Measurements from ENCODE around the gene HTR4. TPM values are rescaled to one million over a fixed set of nuclear protein-coding genes. Genes with fewer than 3 reads are reported as not detected.

HTR4 gene
- total RNA-seq, 2 experiments from 2014 or later, result not detected

DNA sequence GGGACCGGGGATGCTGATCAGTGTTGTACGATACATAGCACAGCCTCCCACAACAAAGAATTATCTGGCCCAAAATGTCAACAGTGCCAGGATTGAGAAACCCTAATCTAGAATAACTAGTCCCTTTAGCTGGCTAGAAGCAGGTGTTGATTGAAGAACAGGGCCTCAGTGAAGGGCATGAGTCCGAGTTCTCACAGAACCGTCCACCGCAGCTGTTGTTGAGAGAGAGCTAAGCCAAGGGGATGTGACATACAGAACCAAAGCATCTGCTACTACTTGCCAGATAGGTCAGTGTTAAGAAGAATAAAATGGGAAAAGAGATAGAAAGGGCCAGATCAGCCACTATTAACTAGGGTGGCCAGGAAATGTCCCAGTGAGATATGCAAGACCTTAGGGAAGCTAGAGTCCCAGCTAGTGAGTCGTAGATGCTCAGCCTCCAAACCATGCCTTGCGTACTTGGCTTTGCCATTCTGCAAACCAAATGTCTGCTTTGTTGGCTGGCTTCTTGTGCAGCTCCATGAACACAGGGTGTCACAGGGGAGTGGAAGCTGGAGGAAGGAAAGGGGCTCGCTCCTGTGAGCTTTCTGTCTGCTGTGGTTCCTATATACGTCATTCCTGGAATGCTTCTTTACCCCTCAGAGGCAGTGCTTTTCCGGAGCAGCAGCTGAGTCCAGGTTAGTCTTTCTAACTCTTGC lies 201.7 kb downstream of the HTR4 start:
- no peak overlapping the region for H3K4me2 ChIP-seq (ENCODE audit: low read length)
- no peaks in the 10 kb centered on the region for H3K9me3 ChIP-seq (ENCODE audit: low read length)
- TF ChIP-seq, protein P1, sequence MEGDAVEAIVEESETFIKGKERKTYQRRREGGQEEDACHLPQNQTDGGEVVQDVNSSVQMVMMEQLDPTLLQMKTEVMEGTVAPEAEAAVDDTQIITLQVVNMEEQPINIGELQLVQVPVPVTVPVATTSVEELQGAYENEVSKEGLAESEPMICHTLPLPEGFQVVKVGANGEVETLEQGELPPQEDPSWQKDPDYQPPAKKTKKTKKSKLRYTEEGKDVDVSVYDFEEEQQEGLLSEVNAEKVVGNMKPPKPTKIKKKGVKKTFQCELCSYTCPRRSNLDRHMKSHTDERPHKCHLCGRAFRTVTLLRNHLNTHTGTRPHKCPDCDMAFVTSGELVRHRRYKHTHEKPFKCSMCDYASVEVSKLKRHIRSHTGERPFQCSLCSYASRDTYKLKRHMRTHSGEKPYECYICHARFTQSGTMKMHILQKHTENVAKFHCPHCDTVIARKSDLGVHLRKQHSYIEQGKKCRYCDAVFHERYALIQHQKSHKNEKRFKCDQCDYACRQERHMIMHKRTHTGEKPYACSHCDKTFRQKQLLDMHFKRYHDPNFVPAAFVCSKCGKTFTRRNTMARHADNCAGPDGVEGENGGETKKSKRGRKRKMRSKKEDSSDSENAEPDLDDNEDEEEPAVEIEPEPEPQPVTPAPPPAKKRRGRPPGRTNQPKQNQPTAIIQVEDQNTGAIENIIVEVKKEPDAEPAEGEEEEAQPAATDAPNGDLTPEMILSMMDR (conservative IDR thresholded peaks at IDR 0.05; ENCODE audit: low read length), result no peak
- no peak for TF ChIP-seq EZH2phosphoT487 (IDR thresholded peaks at IDR 0.05; ENCODE audit: borderline replicate concordance, low read depth, low read length)
- H3K27ac ChIP-seq (ENCODE audit: low read depth, low read length, poor library complexity, severe bottlenecking), result no peak overlapping the region
- intact Hi-C loops (cut with micrococcal nuclease; ENCODE audit: unreplicated experiment), result loop anchor here (10.0 kb wide), 2 partner anchors 158 to 582 kb away; no protein-coding TSS in a partner anchor
- no peaks in the 10 kb centered on the region for H3K4me1 ChIP-seq (ENCODE audit: insufficient read depth, low read length, poor library complexity, severe bottlenecking)
- ChIA-PET POLR2A (no interaction called here), CTCF (ENCODE audit: unreplicated experiment) (no interaction called here)
- no peaks in the 10 kb centered on the region for H3K79me2 ChIP-seq (ENCODE audit: insufficient read depth, low read depth, low read length)
- H2AFZ ChIP-seq (ENCODE audit: low read length), result no peak overlapping the region
- no peaks in the 10 kb centered on the region for H3K36me3 ChIP-seq (ENCODE audit: insufficient read depth, low read length)
- no peak for DNase-seq (ENCODE audit: low spot score)
- H4K20me1 ChIP-seq (ENCODE audit: insufficient read depth, low read length), result no peaks in the 10 kb centered on the region
- no TSS peak for BruUV-seq (replicated peaks)
- H3K4me3 ChIP-seq (ENCODE audit: low read depth, low read length, poor library complexity, severe bottlenecking), result no peak overlapping the region
- no peaks in the 10 kb centered on the region for H3K9me2 ChIP-seq (ENCODE audit: insufficient read depth, low read length)

DNA sequence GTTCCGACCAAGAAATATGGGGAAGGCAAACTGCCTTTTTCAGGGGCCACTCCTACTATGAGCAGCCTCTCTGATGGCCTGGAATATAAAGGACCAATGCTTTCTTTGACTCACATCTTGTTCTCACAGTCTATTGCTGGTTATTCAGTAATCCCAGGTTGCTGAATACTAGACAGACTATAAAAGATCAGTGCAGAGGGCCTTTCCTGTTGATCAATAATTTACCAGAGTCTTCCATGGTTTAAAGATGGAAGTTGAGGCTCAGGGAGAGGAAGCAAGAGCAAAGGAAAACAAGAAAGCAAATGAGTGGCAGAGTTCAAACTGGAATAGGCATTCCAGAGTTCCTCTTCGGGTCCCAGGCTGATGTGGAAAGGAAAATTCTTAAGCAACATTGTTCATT lies 207.7 kb downstream of the HTR4 start:
- no peak overlapping the region for H3K4me3 ChIP-seq (ENCODE audit: low read depth, low read length, poor library complexity, severe bottlenecking)
- H3K36me3 ChIP-seq (ENCODE audit: insufficient read depth, low read length), result peaks cover 21% of the 10 kb centered on the region; the same call in 1 of the 2 replicates
- H3K4me2 ChIP-seq (ENCODE audit: low read length), result no peak overlapping the region
- H2AFZ ChIP-seq (ENCODE audit: low read length), result no peak overlapping the region
- H3K79me2 ChIP-seq (ENCODE audit: insufficient read depth, low read depth, low read length), result no peaks in the 10 kb centered on the region
- no TSS peak for BruUV-seq (replicated peaks)
- no peak for DNase-seq (ENCODE audit: low spot score)
- H3K9me3 ChIP-seq (ENCODE audit: low read length), result no peaks in the 10 kb centered on the region
- CTCF ChIA-PET (ENCODE audit: unreplicated experiment), result no interaction called here
- intact Hi-C loops (cut with micrococcal nuclease; ENCODE audit: unreplicated experiment), result no loop called here
- no peaks in the 10 kb centered on the region for H3K4me1 ChIP-seq (ENCODE audit: insufficient read depth, low read length, poor library complexity, severe bottlenecking)
- no peaks in the 10 kb centered on the region for H3K9me2 ChIP-seq (ENCODE audit: insufficient read depth, low read length)
- no peak for TF ChIP-seq EZH2phosphoT487 (IDR thresholded peaks at IDR 0.05; ENCODE audit: borderline replicate concordance, low read depth, low read length)
- TF ChIP-seq, protein P1 (conservative IDR thresholded peaks at IDR 0.05; ENCODE audit: low read length), result no peak
- no peak overlapping the region for H3K27ac ChIP-seq (ENCODE audit: low read depth, low read length, poor library complexity, severe bottlenecking)
- POLR2A ChIA-PET, result no interaction called here
- 0 out of 2 replicates have a peak, but pooled peaks cover 4% of the 10 kb centered on the region for H4K20me1 ChIP-seq (ENCODE audit: insufficient read depth, low read length)

DNA sequence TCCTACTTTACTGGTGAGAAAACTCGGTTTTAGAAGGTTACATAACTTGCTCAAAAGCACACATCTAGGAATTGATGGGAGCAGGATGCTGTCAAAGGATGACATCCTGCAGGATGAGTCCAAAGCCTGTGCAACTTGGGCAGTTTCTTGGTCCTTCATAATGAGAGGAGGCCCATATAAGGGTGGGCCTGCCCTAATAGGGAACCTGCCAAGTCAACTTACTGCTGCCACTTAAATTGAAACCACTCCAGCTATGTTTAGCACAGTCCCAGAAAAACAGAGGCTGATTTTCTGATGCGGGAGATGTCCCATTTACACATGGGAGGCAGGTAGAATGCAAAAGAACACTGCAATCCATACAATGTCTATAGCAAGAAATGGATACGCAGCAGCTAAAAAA lies 208.7 kb downstream of the HTR4 start:
- no peaks in the 10 kb centered on the region for H3K9me2 ChIP-seq (ENCODE audit: insufficient read depth, low read length)
- DNase-seq (ENCODE audit: low spot score), result no peak
- no peak for TF ChIP-seq EZH2phosphoT487 (IDR thresholded peaks at IDR 0.05; ENCODE audit: borderline replicate concordance, low read depth, low read length)
- TF ChIP-seq, protein P1 (conservative IDR thresholded peaks at IDR 0.05; ENCODE audit: low read length), result no peak
- no TSS peak for BruUV-seq (replicated peaks)
- no peak overlapping the region for H2AFZ ChIP-seq (ENCODE audit: low read length)
- no peak overlapping the region for H3K4me2 ChIP-seq (ENCODE audit: low read length)
- POLR2A ChIA-PET, result no interaction called here
- H4K20me1 ChIP-seq (ENCODE audit: insufficient read depth, low read length), result 0 out of 2 replicates have a peak, but pooled peaks cover 4% of the 10 kb centered on the region
- H3K36me3 ChIP-seq (ENCODE audit: insufficient read depth, low read length), result peaks cover 28% of the 10 kb centered on the region
- H3K4me3 ChIP-seq (ENCODE audit: low read depth, low read length, poor library complexity, severe bottlenecking), result no peak overlapping the region
- H3K79me2 ChIP-seq (ENCODE audit: insufficient read depth, low read depth, low read length), result no peaks in the 10 kb centered on the region
- no peaks in the 10 kb centered on the region for H3K9me3 ChIP-seq (ENCODE audit: low read length)
- CTCF ChIA-PET (ENCODE audit: unreplicated experiment), result no interaction called here
- intact Hi-C loops (cut with micrococcal nuclease; ENCODE audit: unreplicated experiment), result loop anchor here (2.0 kb wide), 1 partner anchor 285 kb away; no protein-coding TSS in a partner anchor
- no peak overlapping the region for H3K27ac ChIP-seq (ENCODE audit: low read depth, low read length, poor library complexity, severe bottlenecking)
- no peaks in the 10 kb centered on the region for H3K4me1 ChIP-seq (ENCODE audit: insufficient read depth, low read length, poor library complexity, severe bottlenecking)
